Keratinocyte (primary cell): ENCODE measurements around the gene SYT2.

Experiments used
- EZH2 ChIP-seq: IDR thresholded peaks from one replicate; pipeline ENCODE4 v1.6.1; 2012; ENCODE audit warnings: inconsistent platforms, mild to moderate bottlenecking, low read length, moderate library complexity
- TF ChIP-seq, protein P1 (sequence below), 3 experiments: IDR thresholded peaks in 1 of 3; conservative IDR thresholded peaks in 1 of 3; optimal IDR thresholded peaks in 1 of 3; 2 replicates in 2 of 3; 3 replicates in 1 of 3; pipeline versions ENCODE3 to v1.5.1; 2011; ENCODE audit warnings: low read length in 3 of 3, mild to moderate bottlenecking in 3 of 3, moderate library complexity in 2 of 3, control low read depth in 1 of 3, inconsistent platforms in 1 of 3; ENCODE audit not compliant: insufficient read depth in 2 of 3; ENCODE audit errors: extremely low read depth in 1 of 3

DNA sequence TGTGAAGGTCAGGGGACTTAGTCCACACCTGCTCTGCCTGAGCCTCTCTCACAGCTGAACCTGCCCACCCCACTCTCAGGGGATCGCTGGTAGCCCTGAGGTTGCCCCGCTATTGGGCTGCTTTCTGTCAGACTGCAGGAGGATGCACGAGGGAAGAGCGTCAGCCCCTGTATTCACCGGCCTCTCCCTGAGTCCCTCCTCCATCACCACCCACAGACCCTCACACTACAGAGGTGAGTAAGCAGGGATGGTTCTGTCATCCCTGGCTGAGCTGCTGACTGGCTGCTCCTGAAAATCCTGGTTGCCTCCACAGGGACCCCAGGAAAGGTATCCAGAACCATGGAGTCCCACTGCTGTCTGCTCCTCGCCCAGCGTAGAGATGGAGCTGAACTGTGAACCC lies 118.7 kb downstream of the SYT2 start:
- TF ChIP-seq, protein P1, sequence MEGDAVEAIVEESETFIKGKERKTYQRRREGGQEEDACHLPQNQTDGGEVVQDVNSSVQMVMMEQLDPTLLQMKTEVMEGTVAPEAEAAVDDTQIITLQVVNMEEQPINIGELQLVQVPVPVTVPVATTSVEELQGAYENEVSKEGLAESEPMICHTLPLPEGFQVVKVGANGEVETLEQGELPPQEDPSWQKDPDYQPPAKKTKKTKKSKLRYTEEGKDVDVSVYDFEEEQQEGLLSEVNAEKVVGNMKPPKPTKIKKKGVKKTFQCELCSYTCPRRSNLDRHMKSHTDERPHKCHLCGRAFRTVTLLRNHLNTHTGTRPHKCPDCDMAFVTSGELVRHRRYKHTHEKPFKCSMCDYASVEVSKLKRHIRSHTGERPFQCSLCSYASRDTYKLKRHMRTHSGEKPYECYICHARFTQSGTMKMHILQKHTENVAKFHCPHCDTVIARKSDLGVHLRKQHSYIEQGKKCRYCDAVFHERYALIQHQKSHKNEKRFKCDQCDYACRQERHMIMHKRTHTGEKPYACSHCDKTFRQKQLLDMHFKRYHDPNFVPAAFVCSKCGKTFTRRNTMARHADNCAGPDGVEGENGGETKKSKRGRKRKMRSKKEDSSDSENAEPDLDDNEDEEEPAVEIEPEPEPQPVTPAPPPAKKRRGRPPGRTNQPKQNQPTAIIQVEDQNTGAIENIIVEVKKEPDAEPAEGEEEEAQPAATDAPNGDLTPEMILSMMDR (optimal IDR thresholded peaks at IDR 0.05 in 1 of 3, IDR thresholded peaks at IDR 0.05 in 1 of 3, conservative IDR thresholded peaks at IDR 0.05 in 1 of 3; ENCODE audit: extremely low read depth in 1 of 3, insufficient read depth in 2 of 3, low read length in 3 of 3): no peak
- TF ChIP-seq EZH2: no peak
